ENCODE data around the gene WDR47. TPM values are rescaled to one million over a fixed set of nuclear protein-coding genes. Genes with fewer than 3 reads are reported as not detected.
"Not testable (repeated sequence)": the region's sequence is repeated elsewhere in the genome, so short reads cannot be mapped to it uniquely, and the experiment has no call there.

The WDR47 gene
- total and polyA plus RNA-seq, 2 of the 8 experiments (the other 6 are each of a cell fraction or from before 2014, with no cell fraction given), result 1.9 to 6.7 TPM

- ChIA-PET POLR2A (ENCODE audit: partially characterized antibody) (interaction anchor here (1.1 kb wide), 1 partner anchor 83 kb away, joined by 3 read pairs; no protein-coding TSS in a partner anchor), CTCF (ENCODE audit: partially characterized antibody) (interaction anchor here (0.6 to 1.6 kb wide), 4 partner anchors 10 to 1478 kb away, joined by 3 to 4 read pairs (median 4); no protein-coding TSS in a partner anchor)
- not testable (repeated sequence) for H3K56ac ChIP-seq (replicated peaks; ENCODE audit: insufficient read length, low read depth, low read length); H2AFZ ChIP-seq (ENCODE audit: low read length); H3K23me2 ChIP-seq (ENCODE audit: low read depth, low read length); H4K5ac ChIP-seq (ENCODE audit: insufficient read length, low read depth, low read length); FAIRE-seq; H4K91ac ChIP-seq (replicated peaks; ENCODE audit: insufficient read length, low read length); H3K79me2 ChIP-seq (ENCODE audit: control insufficient read depth in 1 of 2, insufficient read depth in 2 of 2, low read length in 2 of 2); H3K18ac ChIP-seq (ENCODE audit: extremely low read depth, low read length); H3K27me3 ChIP-seq (replicated peaks in 1 of 4; ENCODE audit: control insufficient read depth in 3 of 4, extremely low read depth in 1 of 4, insufficient read depth in 3 of 4, low read length in 3 of 4); H4K20me1 ChIP-seq (replicated peaks in 1 of 2; ENCODE audit: control insufficient read depth in 1 of 2, insufficient read depth in 2 of 2, low read length in 2 of 2); H2BK15ac ChIP-seq (ENCODE audit: low read length); H3K4me2 ChIP-seq (ENCODE audit: insufficient read depth in 1 of 2, low read depth in 2 of 2, low read length in 2 of 2); H3K27ac ChIP-seq (ENCODE audit: low read depth, low read length); H3K9me3 ChIP-seq (ENCODE audit: insufficient read depth in 2 of 2, low read depth in 1 of 2, low read length in 1 of 2); H2BK20ac ChIP-seq (ENCODE audit: low read length); H3K4me1 ChIP-seq (replicated peaks in 1 of 4; ENCODE audit: control insufficient read depth in 3 of 4, insufficient read depth in 4 of 4, low read length in 3 of 4); H3K79me1 ChIP-seq (ENCODE audit: low read depth, low read length); H2BK5ac ChIP-seq (ENCODE audit: low read depth, low read length); H4K8ac ChIP-seq (ENCODE audit: extremely low read depth, insufficient read depth, low read length); H3K9ac ChIP-seq (replicated peaks in 1 of 4; ENCODE audit: extremely low read depth in 1 of 4, low read depth in 3 of 4, low read length in 3 of 4); H3K36me3 ChIP-seq (ENCODE audit: control insufficient read depth in 2 of 4, insufficient read depth in 4 of 4, low read length in 3 of 4); DNase-seq (ENCODE audit: low read depth in 1 of 2, low spot score in 2 of 2); H2BK120ac ChIP-seq (replicated peaks; ENCODE audit: low read depth, low read length); H3K14ac ChIP-seq (ENCODE audit: insufficient read length); H2BK12ac ChIP-seq (ENCODE audit: low read depth, low read length); H2AK5ac ChIP-seq (ENCODE audit: low read depth, low read length); H3K4me3 ChIP-seq (ENCODE audit: extremely low read depth in 1 of 4, insufficient read depth in 2 of 4, low read depth in 3 of 4, low read length in 4 of 4); H3K4ac ChIP-seq (replicated peaks; ENCODE audit: insufficient read length, low read depth, low read length); H3K23ac ChIP-seq (ENCODE audit: insufficient read length)
- 92% methylated on average over 6 of the region's 6 CpGs; no CpG with 5 or more reads in 1 of the 2 experiments for WGBS, 2 experiments (ENCODE audit: extremely low coverage in 1 of 2, insufficient coverage in 1 of 2, insufficient read length in 1 of 2, insufficient replicate concordance in 2 of 2, low coverage in 1 of 2, low lambda C conversion rate in 2 of 2, missing lambda C conversion rate in 1 of 2)
These were observed 24.2 kb downstream of the WDR47 start for GRCh38 chr1:109017719-109018118.
